Heart left ventricle (tissue), 16 donors: ENCODE data around the gene NEDD4L. TPM values are rescaled to one million over a fixed set of nuclear protein-coding genes. Genes with fewer than 3 reads are reported as not detected.

ENCODE experiments used
- ATAC-seq, 4 donors: fragments of 200-7000 bp; cut with Tn5 transposase; one replicate each; pipeline ENCODE4 v1.9.1; 2020 to 2022; ENCODE audit warnings: moderate library complexity in 4 of 4, mild to moderate bottlenecking in 3 of 4, moderate number of reproducible peaks in 1 of 4
- DNase-seq, 5 donors: peaks; one replicate each; pipeline ENCODE4 v3.0.0-alpha.2; 2020
- H3K27ac ChIP-seq, 12 donors: fragments of 200-600 bp; sonication (generic) in 4 of 12; one replicate each; pipeline versions ENCODE4 v1.5.0 to v1.8.0; 2016 to 2022; ENCODE audit warnings: mild to moderate bottlenecking in 2 of 12
- H3K27me3 ChIP-seq, 9 donors: fragments of 200-600 bp; sonication (generic) in 2 of 9; one replicate each; pipeline versions ENCODE4 v1.5.1 to v1.8.0; 2016 to 2022; ENCODE audit warnings: mild to moderate bottlenecking in 3 of 9
- H3K36me3 ChIP-seq, 9 donors: fragments of 200-600 bp; sonication (generic) in 2 of 9; one replicate each; pipeline versions ENCODE4 v1.5.0 to v1.8.0; 2018 to 2022; ENCODE audit warnings: mild to moderate bottlenecking in 2 of 9
- H3K4me1 ChIP-seq, 12 donors: fragments of 200-600 bp; sonication (generic) in 4 of 12; one replicate each; pipeline versions ENCODE4 v1.5.0 to v1.8.0; 2016 to 2022; ENCODE audit warnings: mild to moderate bottlenecking in 3 of 12
- H3K4me3 ChIP-seq, 12 donors: fragments of 200-600 bp; sonication (generic) in 4 of 12; one replicate each; pipeline versions ENCODE4 v1.5.0 to v1.8.0; 2017 to 2022; ENCODE audit warnings: mild to moderate bottlenecking in 9 of 12, moderate library complexity in 4 of 12
- H3K9me3 ChIP-seq, 12 donors: fragments of 200-600 bp; sonication (generic) in 4 of 12; one replicate each; pipeline versions ENCODE4 v1.5.0 to v1.8.0; 2016 to 2022; ENCODE audit warnings: mild to moderate bottlenecking in 1 of 12
- CTCF ChIP-seq, 12 donors: fragments of 200-600 bp; sonication (generic) in 4 of 12; IDR thresholded peaks; one replicate each; pipeline versions ENCODE4 v1.5.0 to v1.8.0; 2018 to 2022; ENCODE audit warnings: antibody characterized with exemption in 12 of 12, mild to moderate bottlenecking in 5 of 12
- POLR2A ChIP-seq, 2 donors: fragments of 450-650 bp; IDR thresholded peaks; one replicate each; pipeline ENCODE4 v1.6.1; 2017; ENCODE audit warnings: antibody characterized with exemption in 2 of 2, mild to moderate bottlenecking in 2 of 2, moderate library complexity in 2 of 2
- WGBS, 4 donors: extraction: QIAGEN DNeasy Blood & Tissue Kit in 2 of 4; methylation state at CpG; one replicate each; pipeline versions ENCODE4 v1.1.5 to v1.1.7; 2013 to 2018; 5-methylcytosine and 5-hydroxymethylcytosine counted together
- intact Hi-C, 10 donors: fragments of 100-400 bp; cut with DNase I; formaldehyde crosslinking; loops; one replicate each; pipeline versions ENCODE4 v1.11.1 to v1.14.2; 2022
- polyA plus RNA-seq, 2 donors: library from polyadenylated mRNA; stranded (reverse); fragments of 200-250 nt; gene quantifications; one replicate each; pipeline ENCODE4 v1.2.3, GENCODE V29; 2013
- total RNA-seq, 9 donors: library from RNA; depleted of rRNA in 2 of 9; stranded (reverse); fragments of >200 nt in 2 of 9; fragmentation: NEBNext Ultra II Directional in 3 of 9; extraction: Animal tissue kit (Norgen Biotek cat#: 25700) in 3 of 9; gene quantifications; one replicate each; pipeline versions ENCODE4 v1.1.0 to v1.2.4, GENCODE V29; 2016 to 2023
- donor health status: ischemic (EF 13 %, LVEDD 7.1; RV severe dilation, severe dysfunction).
- donor health status: healthy with polysubstance abuse.
- donor health status: DM: no; HTN: yes; CAD: no.
- donor health status: DM: no; HTN: no; CAD: no.
- donor health status: ischemic (EF 25% LVEDD 6.9; RV normal size, moderate dysfunction).
- donor health status: ischemic (EF 25% LVEDD 5.7; RV mildly dilated, moderate dysfunction).
- donor health status: healthy.
- donor health status: DM: yes; HTN: yes; CAD: no.
- donor health status: ischemic (EF 35%, LVEDD 5.7; RV mildly dilated, moderate dysfunction).
- donor health status: nonischemic (EF 11% LVEDD 7.7; RV severe dilation, severe dysfunction).
- donor health status: DM: yes; HTN: yes; CAD: no.
- donor health status: PGD.
- donor health status: ischemic (EF 29% LVEDD 5.4; RV normal size, mild dysfunction).
- donor health status: nonischemic (EF 23%, LVEDD 6.1; RV moderate dilation, normal function).

Gene NEDD4L
- total and polyA plus RNA-seq, 11 donors: 14.7 to 64.1 (median 51.7) TPM

- H3K4me1 ChIP-seq: peaks cover 0 to 7% (median 0%) of the 10 kb centered on the region in 12 donors
Measured at GRCh38 chr18:58135183-58135641, 91.2 kb downstream of the NEDD4L start.

GRCh38 chr18:58135701-58136331, 91.8 kb downstream of the NEDD4L start:
- TF ChIP-seq POLR2A (IDR thresholded peaks at IDR 0.05) (no peak), CTCF (IDR thresholded peaks at IDR 0.05) (peak; percentile 67 to 87 (median 80))
- H3K27ac ChIP-seq: no peak overlapping the region
- intact Hi-C loops: loop anchor here in 3 of 10 donors (5.0 to 10.0 kb wide), 3 partner anchors 49 to 189 kb away; partner anchors contain the start of gene NEDD4L (in 2 of the 3)
- ATAC-seq (peak; percentile 29 to 83 (median 60)), DNase-seq (peak in 3 of 5 donors; percentile 29 to 38 (median 33))
- no peak overlapping the region for H3K4me3 ChIP-seq
- no peaks in the 10 kb centered on the region for H3K27me3 ChIP-seq
- no peaks in the 10 kb centered on the region for H3K9me3 ChIP-seq
- H3K4me1 ChIP-seq: peaks cover 0 to 7% (median 0%) of the 10 kb centered on the region in 12 donors
- WGBS, 4 donors: 40 to 46% (median 42%) methylated on average over 7 of the region's 7 CpGs
- no peaks in the 10 kb centered on the region for H3K36me3 ChIP-seq

More at GRCh38 chr18:58135183-58135641, 91.2 kb downstream of the NEDD4L start:
- 72 to 84% (median 81%) methylated on average over 7 of the region's 7 CpGs for WGBS, 4 donors
- ATAC-seq (no peak), DNase-seq (no peak)
- H3K9me3 ChIP-seq: no peaks in the 10 kb centered on the region
- TF ChIP-seq POLR2A (IDR thresholded peaks at IDR 0.05) (no peak), CTCF (IDR thresholded peaks at IDR 0.05) (no peak)
- no peaks in the 10 kb centered on the region for H3K27me3 ChIP-seq
- intact Hi-C loops: loop anchor here in 3 of 10 donors (5.0 to 10.0 kb wide), 3 partner anchors 50 to 190 kb away; partner anchors contain the start of gene NEDD4L (in 2 of the 3)
- no peak overlapping the region for H3K4me3 ChIP-seq
- no peaks in the 10 kb centered on the region for H3K36me3 ChIP-seq
- no peak overlapping the region for H3K27ac ChIP-seq

- no peak overlapping the region for H3K27ac ChIP-seq
- no peaks in the 10 kb centered on the region for H3K9me3 ChIP-seq
- no peaks in the 10 kb centered on the region for H3K36me3 ChIP-seq
- DNase-seq (no peak), ATAC-seq (no peak)
- intact Hi-C loops: loop anchor here in 3 of 10 donors (5.0 to 10.0 kb wide), 3 partner anchors 48 to 188 kb away; partner anchors contain the start of gene NEDD4L (in 2 of the 3)
- H3K4me3 ChIP-seq: no peak overlapping the region
- peaks cover 0 to 7% (median 0%) of the 10 kb centered on the region in 12 donors for H3K4me1 ChIP-seq
- TF ChIP-seq CTCF (IDR thresholded peaks at IDR 0.05) (no peak), POLR2A (IDR thresholded peaks at IDR 0.05) (no peak)
- WGBS, 4 donors: 79 to 99% (median 85%) methylated on average over 3 of the region's 3 CpGs
- H3K27me3 ChIP-seq: no peaks in the 10 kb centered on the region
Measured at GRCh38 chr18:58136879-58137278, 92.9 kb downstream of the NEDD4L start.
